Uterus (tissue), 4 donors: ENCODE results near the gene CDKN2A. TPM values are rescaled to one million over a fixed set of nuclear protein-coding genes. Genes with fewer than 3 reads are reported as not detected.
A peak's percentile ranks its signal among the peaks of the same experiment; 100 is the strongest.

Source experiments
- DNase-seq, 2 donors: peaks; one replicate each; pipeline ENCODE4 v3.0.0-alpha.2; 2019 to 2020
- H3K27ac ChIP-seq, 2 donors: fragments of 200-600 bp; sonication (generic); 1 replicate in 1 of 2; 2 replicates in 1 of 2; pipeline ENCODE4 v1.5.1; 2016 to 2018
- H3K27me3 ChIP-seq, 2 donors: fragments of 200-600 bp; sonication (generic); one replicate each; pipeline ENCODE4 v1.5.1; 2018 to 2019; ENCODE audit warnings: control low read depth in 1 of 2
- H3K36me3 ChIP-seq, 2 donors: fragments of 200-600 bp; sonication (generic); one replicate each; pipeline ENCODE4 v1.5.1; 2019; ENCODE audit warnings: control low read depth in 1 of 2
- H3K4me1 ChIP-seq, 2 donors: fragments of 200-600 bp; sonication (generic); one replicate each; pipeline ENCODE4 v1.5.1; 2018 to 2019; ENCODE audit warnings: control low read depth in 1 of 2
- H3K4me3 ChIP-seq, 2 donors: fragments of 200-600 bp; sonication (generic); 1 replicate in 1 of 2; 2 replicates in 1 of 2; pipeline ENCODE4 v1.5.1; 2018 to 2019; ENCODE audit warnings: mild to moderate bottlenecking in 1 of 2
- H3K9me3 ChIP-seq, 2 donors: fragments of 200-600 bp; sonication (generic); one replicate each; pipeline ENCODE4 v1.5.1; 2019; ENCODE audit warnings: control low read depth in 1 of 2
- CTCF ChIP-seq, 4 experiments: fragments of 200-600 bp in 2 of 4; fragments of 450-650 bp in 2 of 4; sonication (generic) in 2 of 4; IDR thresholded peaks; one replicate each; pipeline ENCODE4 v1.5.1; 2016 to 2019; ENCODE audit warnings: antibody characterized with exemption in 4 of 4, mild to moderate bottlenecking in 2 of 4, moderate library complexity in 1 of 4
- POLR2A ChIP-seq, 2 donors: fragments of 450-650 bp; IDR thresholded peaks; one replicate each; pipeline ENCODE4 v1.6.1; 2016; ENCODE audit warnings: antibody characterized with exemption in 2 of 2, mild to moderate bottlenecking in 1 of 2, moderate library complexity in 1 of 2
- intact Hi-C: fragments of 100-400 bp; cut with DNase I; formaldehyde crosslinking; loops from one replicate; pipeline ENCODE4 v1.15.1; 2023; ENCODE audit warnings: low total_unique reads
- total RNA-seq, 4 donors: library from RNA; depleted of rRNA in 3 of 4; stranded (reverse); fragments of >200 nt in 3 of 4; gene quantifications; one replicate each; pipeline versions ENCODE4 v1.1.0 to v1.2.4, GENCODE V29; 2014 to 2023
- donor health status: DM: yes; HTN: yes; CAD: no.

The CDKN2A gene
- total RNA-seq, 4 donors from 2014 or later: 0.88 TPM; not detected in 3

- no peak overlapping the region for H3K4me3 ChIP-seq
- DNase-seq: no peak
- no peaks in the 10 kb centered on the region for H3K27me3 ChIP-seq
- no peaks in the 10 kb centered on the region for H3K4me1 ChIP-seq
- H3K36me3 ChIP-seq: no peaks in the 10 kb centered on the region
- H3K9me3 ChIP-seq: no peaks in the 10 kb centered on the region
- TF ChIP-seq CTCF (IDR thresholded peaks at IDR 0.05) (no peak), POLR2A (IDR thresholded peaks at IDR 0.05) (no peak)
- intact Hi-C loops: no loop called here
- H3K27ac ChIP-seq: no peak overlapping the region
Measured at GRCh38 chr9:22022396-22022795, 28.2 kb upstream of the CDKN2A start.

GRCh38 chr9:22010866-22011625 is 16.9 kb upstream of the CDKN2A start:
- Histone ChIP-seq H3K4me3 (no peak overlapping the region), H3K4me1 (no peaks in the 10 kb centered on the region), H3K27ac (no peak overlapping the region), H3K9me3 (no peaks in the 10 kb centered on the region), H3K36me3 (no peaks in the 10 kb centered on the region), H3K27me3 (peaks cover 0 to 8% of the 10 kb centered on the region in 2 donors)
- no peak for DNase-seq
- TF ChIP-seq POLR2A (IDR thresholded peaks at IDR 0.05) (no peak), CTCF (IDR thresholded peaks at IDR 0.05) (no peak)
- intact Hi-C loops: no loop called here

- DNase-seq: no peak
- Histone ChIP-seq H3K27me3 (peaks cover 0 to 8% of the 10 kb centered on the region in 2 donors), H3K4me1 (no peaks in the 10 kb centered on the region), H3K27ac (peak overlapping the region in 1 of 2 donors; percentile 86), H3K9me3 (no peaks in the 10 kb centered on the region), H3K36me3 (no peaks in the 10 kb centered on the region), H3K4me3 (peak overlapping the region; percentile 58 to 59)
- TF ChIP-seq POLR2A (IDR thresholded peaks at IDR 0.05): no peak
- no peak for TF ChIP-seq CTCF (IDR thresholded peaks at IDR 0.05)
- intact Hi-C loops: no loop called here
Measured at GRCh38 chr9:22009506-22009867, 15.3 kb upstream of the CDKN2A start.

GRCh38 chr9:22008717-22009505 is 14.7 kb upstream of the CDKN2A start, which contains the start of gene CDKN2B:
CDKN2B (minus strand) TSS chr9:22009305; CDS start chr9:22008953, 352 bp downstream.
- peak; percentile 45 to 88 (median 62) for TF ChIP-seq CTCF (IDR thresholded peaks at IDR 0.05)
- peak; percentile 48 to 56 for TF ChIP-seq POLR2A (IDR thresholded peaks at IDR 0.05)
- intact Hi-C loops: no loop called here
- peaks cover 0 to 8% of the 10 kb centered on the region in 2 donors for H3K27me3 ChIP-seq
- H3K4me1 ChIP-seq: no peaks in the 10 kb centered on the region
- peak; percentile 90 to 97 for DNase-seq
- H3K9me3 ChIP-seq: no peaks in the 10 kb centered on the region
- peak within 1 kb of the TSS; percentile 77 to 86 for H3K27ac ChIP-seq
- peak within 1 kb of the TSS; percentile 58 to 59 for H3K4me3 ChIP-seq
- no peaks in the 10 kb centered on the region for H3K36me3 ChIP-seq

GRCh38 chr9:22008384-22008716 is 14.2 kb upstream of the CDKN2A start:
- Histone ChIP-seq H3K4me3 (peak overlapping the region; percentile 58 to 59), H3K27ac (peak overlapping the region; percentile 77 to 86), H3K36me3 (no peaks in the 10 kb centered on the region), H3K9me3 (no peaks in the 10 kb centered on the region), H3K27me3 (peaks cover 0 to 8% of the 10 kb centered on the region in 2 donors), H3K4me1 (no peaks in the 10 kb centered on the region)
- intact Hi-C loops: no loop called here
- no peak for TF ChIP-seq CTCF (IDR thresholded peaks at IDR 0.05)
- no peak for TF ChIP-seq POLR2A (IDR thresholded peaks at IDR 0.05)
- DNase-seq: no peak
